H9 (cell line): Measurements from ENCODE around the gene WSCD2. TPM values are rescaled to one million over a fixed set of nuclear protein-coding genes. Genes with fewer than 3 reads are reported as not detected.

Source experiments
- DNase-seq: peaks from one replicate; pipeline ENCODE4 v3.0.0-alpha.2; 2017
- H2AFZ ChIP-seq: one replicate; pipeline ENCODE4 v1.6.1; 2013; ENCODE audit warnings: mild to moderate bottlenecking, low read length, control low read depth, moderate library complexity
- H2AK5ac ChIP-seq: 2 replicates; pipeline ENCODE4 v1.6.1; 2013; ENCODE audit warnings: low read length, control low read depth, mixed read lengths; ENCODE audit not compliant: insufficient read length
- H2BK120ac ChIP-seq: one replicate; pipeline ENCODE4 v1.6.1; 2013; ENCODE audit warnings: low read depth, mild to moderate bottlenecking, low read length, control low read depth, inconsistent platforms; ENCODE audit not compliant: poor library complexity, severe bottlenecking
- H2BK12ac ChIP-seq: 2 replicates; pipeline ENCODE4 v1.6.1; 2013; ENCODE audit warnings: low read length, control low read depth, mixed read lengths, low read depth; ENCODE audit not compliant: insufficient read length
- H2BK15ac ChIP-seq: 2 replicates; pipeline ENCODE4 v1.6.1; 2013; ENCODE audit warnings: low read depth, low read length, control low read depth
- H2BK20ac ChIP-seq: one replicate; pipeline ENCODE4 v1.6.1; 2013; ENCODE audit warnings: low read depth, mild to moderate bottlenecking, low read length, control low read depth, inconsistent platforms; ENCODE audit not compliant: poor library complexity, severe bottlenecking
- H2BK5ac ChIP-seq: 2 replicates; pipeline ENCODE4 v1.6.1; 2013; ENCODE audit warnings: low read length, control low read depth, mixed read lengths; ENCODE audit not compliant: insufficient read length
- H3K14ac ChIP-seq: 2 replicates; pipeline ENCODE4 v1.6.1; 2013; ENCODE audit warnings: low read length, control low read depth; ENCODE audit not compliant: insufficient read depth
- H3K18ac ChIP-seq: 2 replicates; pipeline ENCODE4 v1.6.1; 2013; ENCODE audit warnings: low read depth, mild to moderate bottlenecking, mixed read lengths, low read length, control low read depth; ENCODE audit not compliant: insufficient read length
- H3K23ac ChIP-seq: 2 replicates; pipeline ENCODE4 v1.6.1; 2013; ENCODE audit warnings: low read length, control low read depth, mixed read lengths, low read depth; ENCODE audit not compliant: insufficient read length
- H3K23me2 ChIP-seq: 2 replicates; pipeline ENCODE4 v1.6.1; 2013; ENCODE audit warnings: low read depth, mild to moderate bottlenecking, mixed read lengths, low read length, control low read depth; ENCODE audit not compliant: insufficient read length, poor library complexity, severe bottlenecking
- H3K27ac ChIP-seq: 2 replicates; pipeline ENCODE4 v1.5.1; 2013; ENCODE audit warnings: low read length, control low read depth, mixed read lengths, low read depth; ENCODE audit not compliant: insufficient read length
- H3K27me3 ChIP-seq: 2 replicates; pipeline ENCODE4 v1.6.1; 2013; ENCODE audit warnings: low read length, control low read depth, inconsistent platforms; ENCODE audit not compliant: insufficient read depth
- H3K4ac ChIP-seq: 2 replicates; pipeline ENCODE4 v1.6.1; 2013; ENCODE audit warnings: low read depth, mild to moderate bottlenecking, control low read depth, inconsistent platforms, low read length, moderate library complexity
- H3K4me1 ChIP-seq: 2 replicates; pipeline ENCODE4 v1.6.1; 2013; ENCODE audit warnings: low read length, control low read depth, inconsistent platforms; ENCODE audit not compliant: insufficient read depth
- H3K4me2 ChIP-seq: 2 replicates; pipeline ENCODE4 v1.6.1; 2013; ENCODE audit warnings: low read length, control low read depth, mixed read lengths; ENCODE audit not compliant: insufficient read length, insufficient read depth
- H3K56ac ChIP-seq: 2 replicates; pipeline ENCODE4 v1.6.1; 2013; ENCODE audit warnings: low read depth, mild to moderate bottlenecking, mixed read lengths, low read length, control low read depth; ENCODE audit not compliant: insufficient read length
- H3K79me1 ChIP-seq: 2 replicates; pipeline ENCODE4 v1.6.1; 2013; ENCODE audit warnings: low read depth, mild to moderate bottlenecking, moderate library complexity, low read length, control low read depth, inconsistent platforms; ENCODE audit not compliant: insufficient read depth, poor library complexity, severe bottlenecking
- H3K79me2 ChIP-seq: 2 replicates; pipeline ENCODE4 v1.6.1; 2013; ENCODE audit warnings: low read length, control low read depth, inconsistent platforms; ENCODE audit not compliant: insufficient read depth
- H3K9ac ChIP-seq: 2 replicates; pipeline ENCODE4 v1.6.1; 2013; ENCODE audit warnings: low read length, control low read depth, mixed read lengths; ENCODE audit not compliant: insufficient read length; ENCODE audit errors: extremely low read depth
- H3K9me3 ChIP-seq: one replicate; pipeline ENCODE4 v1.6.1; 2013; ENCODE audit warnings: low read depth, low read length, inconsistent platforms; ENCODE audit not compliant: control insufficient read depth
- H3T11ph ChIP-seq: one replicate; pipeline ENCODE4 v1.6.1; 2013; ENCODE audit warnings: mild to moderate bottlenecking, low read length, control low read depth, inconsistent platforms
- H4K20me1 ChIP-seq: one replicate; pipeline ENCODE4 v1.6.1; 2013; ENCODE audit not compliant: control insufficient read depth, insufficient read length, insufficient read depth
- H4K5ac ChIP-seq: 2 replicates; pipeline ENCODE4 v1.6.1; 2013; ENCODE audit warnings: low read depth, mild to moderate bottlenecking, mixed read lengths, low read length, control low read depth; ENCODE audit not compliant: insufficient read length
- H4K8ac ChIP-seq: replicated peaks from 2 replicates; pipeline ENCODE4 v1.6.1; 2013; ENCODE audit warnings: low read length, control low read depth, mixed read lengths, low read depth; ENCODE audit not compliant: insufficient read length
- H4K91ac ChIP-seq: 2 replicates; pipeline ENCODE4 v1.6.1; 2013; ENCODE audit warnings: low read depth, mild to moderate bottlenecking, moderate library complexity, mixed read lengths, low read length, control low read depth; ENCODE audit not compliant: insufficient read length
- H3K27ac Mint-ChIP-seq, 3 experiments: 2 replicates in 2 of 3; 3 replicates in 1 of 3; pipeline ENCODE4 v1.8.0; 2020 to 2021; ENCODE audit warnings: mixed read lengths in 3 of 3, mild to moderate bottlenecking in 1 of 3, moderate library complexity in 1 of 3
- H3K27me3 Mint-ChIP-seq: 2 replicates; pipeline ENCODE4 v1.8.0; 2021; ENCODE audit warnings: low read depth, mild to moderate bottlenecking, moderate library complexity, mixed read lengths
- H3K36me3 Mint-ChIP-seq, 3 experiments: 2 replicates in 2 of 3; 3 replicates in 1 of 3; pipeline ENCODE4 v1.8.0; 2020 to 2021; ENCODE audit warnings: low read depth in 3 of 3, mixed read lengths in 3 of 3; ENCODE audit not compliant: insufficient read depth in 1 of 3
- H3K4me1 Mint-ChIP-seq, 2 experiments: 2 replicates each; pipeline ENCODE4 v1.8.0; 2020; ENCODE audit warnings: mixed read lengths in 2 of 2
- H3K4me3 Mint-ChIP-seq, 2 experiments: 2 replicates in 1 of 2; 3 replicates in 1 of 2; pipeline ENCODE4 v1.8.0; 2020 to 2021; ENCODE audit warnings: mild to moderate bottlenecking in 2 of 2, mixed read lengths in 2 of 2, moderate library complexity in 1 of 2
- H3K9me3 Mint-ChIP-seq, 2 experiments: 2 replicates in 1 of 2; 3 replicates in 1 of 2; pipeline ENCODE4 v1.8.0; 2020; ENCODE audit warnings: mild to moderate bottlenecking in 2 of 2, mixed read lengths in 2 of 2, moderate library complexity in 1 of 2
- CTCF ChIP-seq: fragments of 200-600 bp; sonication (generic); conservative IDR thresholded peaks from 3 replicates; pipeline ENCODE4 v1.8.0; 2021; ENCODE audit warnings: antibody characterized with exemption, mild to moderate bottlenecking
- WGBS: extraction: QIAGEN DNeasy Blood & Tissue Kit; methylation state at CpG from one replicate; pipeline ENCODE4 v1.1.7; 2013; ENCODE audit warnings: missing lambda C conversion rate, low lambda C conversion rate, mixed read lengths; ENCODE audit not compliant: insufficient read length; ENCODE audit errors: extremely low coverage; 5-methylcytosine and 5-hydroxymethylcytosine counted together
- total RNA-seq: library from RNA; stranded (reverse); gene quantifications from 2 replicates; pipeline ENCODE4 v1.2.1, GENCODE V29; 2021

The WSCD2 gene
- total RNA-seq, 1 experiment from 2014 or later = 0.92 TPM

GRCh38 chr12:108198043-108198442, 69.0 kb downstream of the WSCD2 start:
- no peaks in the 10 kb centered on the region for H4K20me1 ChIP-seq
- Mint-ChIP-seq H3K4me1 (peaks cover 5 to 14% of the 10 kb centered on the region in 2 experiments), H3K4me3 (no peak overlapping the region), H3K36me3 (no peaks in the 10 kb centered on the region; a peak in 1 of 7 replicates), H3K9me3 (peaks cover 0 to 3% of the 10 kb centered on the region in 2 experiments; a peak in 1 of 5 replicates), H3K27me3 (peaks cover 2% of the 10 kb centered on the region; the same call in 1 of the 2 replicates), H3K27ac (no peak overlapping the region)
- H4K91ac ChIP-seq = no peak overlapping the region
- no peaks in the 10 kb centered on the region for H3K27me3 ChIP-seq
- no peak overlapping the region for H3K23ac ChIP-seq
- H3K79me2 ChIP-seq = no peaks in the 10 kb centered on the region
- H3K14ac ChIP-seq = no peak overlapping the region
- no peak overlapping the region for H3T11ph ChIP-seq
- no peak for TF ChIP-seq CTCF
- no peak overlapping the region for H4K5ac ChIP-seq
- no peaks in the 10 kb centered on the region for H3K4me1 ChIP-seq
- no peak overlapping the region for H2AK5ac ChIP-seq
- H3K4me2 ChIP-seq = no peak overlapping the region
- H2BK120ac ChIP-seq = no peak overlapping the region
- no peak overlapping the region for H3K4ac ChIP-seq
- H3K18ac ChIP-seq = no peak overlapping the region
- WGBS = 100% methylated on average over 1 of the region's 4 CpGs
- no peaks in the 10 kb centered on the region for H3K9me3 ChIP-seq
- H3K56ac ChIP-seq = no peak overlapping the region
- DNase-seq = peak; percentile 52
- H3K79me1 ChIP-seq = no peaks in the 10 kb centered on the region
- no peak overlapping the region for H3K27ac ChIP-seq
- H2BK15ac ChIP-seq = no peak overlapping the region
- no peak overlapping the region for H3K9ac ChIP-seq
- no peak overlapping the region for H2BK12ac ChIP-seq
- no peak overlapping the region for H2BK20ac ChIP-seq
- no peak overlapping the region for H4K8ac ChIP-seq
- H2AFZ ChIP-seq = no peak overlapping the region
- H3K23me2 ChIP-seq = no peaks in the 10 kb centered on the region
- H2BK5ac ChIP-seq = no peak overlapping the region
